GM12878 (cell line): ENCODE data around the gene SSBP3. TPM values are rescaled to one million over a fixed set of nuclear protein-coding genes. Genes with fewer than 3 reads are reported as not detected.

Experiments
- ATAC-seq: fragments of 200-7000 bp; cut with Tn5 transposase; 3 replicates; pipeline ENCODE4 v1.9.1; 2020; ENCODE audit warnings: mild to moderate bottlenecking, moderate library complexity
- BruUV-seq: library from RNA; stranded (reverse); fragments of 400-500 nt; replicated peaks from 2 replicates; lab custom pipeline; 2021; lab: Mats Ljungman, UMichigan
- CTCF ChIA-PET: fragments of 300-600 bp; sonication (Branson Sonifier 250); formaldehyde crosslinking; extraction: SDS; loops from one replicate; lab custom pipeline; 2021; ENCODE audit warnings: inconsistent platforms; lab: Yijun Ruan, JAX
- POLR2A ChIA-PET: fragments of 350-600 bp; formaldehyde crosslinking; extraction: SDS; loops from one replicate; lab custom pipeline; 2021; ENCODE audit warnings: inconsistent platforms; lab: Charles Lee
- RAD21 ChIA-PET: fragments of 300-600 bp; sonication (Branson Sonifier 250); formaldehyde crosslinking; loops from one replicate; lab custom pipeline; 2023; ENCODE audit warnings: antibody characterized with exemption; ENCODE audit not compliant: unreplicated experiment; lab: Charles Lee
- SMC1A ChIA-PET: fragments of 300-600 bp; sonication (Branson Sonifier 250); formaldehyde crosslinking; loops from one replicate; lab custom pipeline; 2023; ENCODE audit not compliant: unreplicated experiment, uncharacterized antibody; lab: Charles Lee
- DNase-seq: peaks from one replicate; pipeline ENCODE4 v3.0.0-alpha.2; 2011; ENCODE audit warnings: low read depth, low spot score
- FAIRE-seq: peaks from 3 replicates; lab custom pipeline; 2011; peaks lifted over from hg19 to GRCh38; lab: Jason Lieb, UNC
- H2AFZ ChIP-seq: 2 replicates; pipeline ENCODE4 v1.6.0; 2011; ENCODE audit warnings: low read depth, low read length, control low read depth; ENCODE audit not compliant: control insufficient read depth
- H3K27ac ChIP-seq: 2 replicates; pipeline ENCODE4 v1.5.1; 2011; ENCODE audit warnings: control low read depth; ENCODE audit not compliant: control insufficient read depth, insufficient read depth
- H3K27me3 ChIP-seq, 2 experiments: replicated peaks in 1 of 2; 2 replicates each; pipeline versions ENCODE4 v1.6.0 to v1.6.1; 2011; ENCODE audit warnings: low read length in 1 of 2; ENCODE audit not compliant: control insufficient read depth in 2 of 2, insufficient read depth in 2 of 2
- H3K36me3 ChIP-seq, 2 experiments: 2 replicates each; pipeline ENCODE4 v1.5.1; 2011; ENCODE audit warnings: low read length in 1 of 2; ENCODE audit not compliant: control insufficient read depth in 2 of 2, insufficient read depth in 2 of 2
- H3K4me1 ChIP-seq: 2 replicates; pipeline ENCODE4 v1.6.1; 2011; ENCODE audit warnings: mild to moderate bottlenecking, low read length, moderate library complexity, mixed read lengths; ENCODE audit not compliant: control insufficient read depth, insufficient read depth
- H3K4me2 ChIP-seq: 2 replicates; pipeline ENCODE4 v1.6.0; 2011; ENCODE audit warnings: control low read depth; ENCODE audit not compliant: control insufficient read depth, insufficient read depth
- H3K4me3 ChIP-seq: fragments of 200-600 bp; sonication (generic); 2 replicates; pipeline ENCODE4 v1.5.1; 2016
- H3K79me2 ChIP-seq: 2 replicates; pipeline ENCODE4 v1.6.0; 2011; ENCODE audit warnings: low read length; ENCODE audit not compliant: control insufficient read depth, insufficient read depth
- H3K9ac ChIP-seq: 2 replicates; pipeline ENCODE4 v1.8.0; 2011; ENCODE audit warnings: low read length, control low read depth, mixed read lengths; ENCODE audit not compliant: control insufficient read depth, insufficient read depth
- H3K9me3 ChIP-seq: replicated peaks from 3 replicates; pipeline ENCODE4 v1.5.1; 2011; ENCODE audit warnings: mild to moderate bottlenecking, low read length; ENCODE audit not compliant: control insufficient read depth, insufficient read depth
- H4K20me1 ChIP-seq: 2 replicates; pipeline ENCODE4 v1.6.0; 2011; ENCODE audit not compliant: control insufficient read depth, insufficient read depth
- ATF2 ChIP-seq: IDR thresholded peaks from 2 replicates; pipeline ENCODE4 v1.6.1; 2012; ENCODE audit warnings: low read length, inconsistent platforms
- MYB ChIP-seq: fragments of 150-350 bp; IDR thresholded peaks from 2 replicates; pipeline ENCODE4 v1.6.1; 2014; ENCODE audit warnings: mild to moderate bottlenecking, low read depth, low read length, borderline replicate concordance
- POLR2A ChIP-seq: IDR thresholded peaks from 2 replicates; pipeline ENCODE4 v1.6.1; 2011; ENCODE audit warnings: low read depth, mild to moderate bottlenecking, low read length
- POLR2AphosphoS2 ChIP-seq: IDR thresholded peaks from 2 replicates; pipeline ENCODE4 v1.6.1; 2011; ENCODE audit warnings: low read depth, mild to moderate bottlenecking, low read length, improper control_type of control experiment, moderate library complexity
- POU2F2 ChIP-seq: IDR thresholded peaks from 3 replicates; pipeline ENCODE4 v1.6.1; 2011; ENCODE audit warnings: low read depth, mild to moderate bottlenecking, low read length, borderline replicate concordance
- RELB ChIP-seq: fragments of 450-650 bp; IDR thresholded peaks from 2 replicates; pipeline ENCODE4 v1.6.1; 2017; ENCODE audit warnings: low read depth, mild to moderate bottlenecking, moderate library complexity
- ZBTB4 ChIP-seq: fragments of 450-650 bp; formaldehyde crosslinking; IDR thresholded peaks from 2 replicates; pipeline ENCODE4 v1.4.0; 2022; ENCODE audit warnings: mild to moderate bottlenecking, moderate library complexity
- WGBS: methylation state at CpG from one replicate; pipeline ENCODE4 v1.1.6; 2016; ENCODE audit warnings: low lambda C conversion rate; ENCODE audit not compliant: insufficient replicate concordance, insufficient coverage; ENCODE audit errors: missing lambda C conversion rate; 5-methylcytosine and 5-hydroxymethylcytosine counted together
- in situ Hi-C: fragments of 300-500 bp; cut with MboI; formaldehyde crosslinking; loops from 9 replicates; pipeline ENCODE4 v1.14.3; 2018; ENCODE audit warnings: mixed read lengths
- intact Hi-C: fragments of 100-400 bp; cut with micrococcal nuclease; formaldehyde crosslinking; loops from one replicate; pipeline ENCODE4 v1.14.2; 2022; ENCODE audit not compliant: unreplicated experiment
- polyA plus RNA-seq, 11 experiments: library from polyadenylated mRNA; depleted of rRNA in 4 of 11; unstranded in 6 of 11; stranded (reverse) in 5 of 11; fragments of >200 nt; fragmentation: Nextera tagmentation in 4 of 11; fragmentation: Illumina TruSeq in 1 of 11; extraction: Ambion mirVana in 4 of 11; extraction: Trizol in 1 of 11; gene quantifications; 1 replicate in 1 of 11; 2 replicates in 10 of 11; pipeline versions ENCODE4 v1.2.1 to v1.2.3, GENCODE V29; 2011 to 2016; ENCODE audit warnings: inconsistent platforms in 2 of 11, missing spikeins in 2 of 11, low read depth in 1 of 11
- total RNA-seq, 4 experiments: library from RNA; depleted of rRNA in 3 of 4; stranded (reverse); fragments of >200 nt in 3 of 4; fragmentation: Illumina TruSeq in 1 of 4; extraction: Trizol in 1 of 4; gene quantifications; 2 replicates each; pipeline versions ENCODE4 v1.2.1 to v1.2.3, GENCODE V29; 2013 to 2021

SSBP3 gene
- total and polyA plus RNA-seq, 10 of the 15 experiments (the other 5 are each of a cell fraction or from before 2014, with no cell fraction given) = 4.1 to 51.7 (median 17.1) TPM

- TF ChIP-seq RELB = no peak
- TF ChIP-seq MYB = no peak
- TF ChIP-seq ZBTB4 (CRISPR knock-in tag) = no peak
- TF ChIP-seq POU2F2 = no peak
- TF ChIP-seq ATF2 = no peak
Measured at GRCh38 chr1:54227891-54228310, 178.3 kb downstream of the SSBP3 start (continued).

- ATAC-seq = no peak
- intact Hi-C loops = no loop called here
- Histone ChIP-seq H3K79me2 (no peaks in the 10 kb centered on the region), H2AFZ (no peak overlapping the region), H3K36me3 (peaks cover 2 to 3% of the 10 kb centered on the region in 2 experiments; a peak in 3 of 4 replicates), H3K4me1 (no peaks in the 10 kb centered on the region), H3K27ac (no peak overlapping the region), H3K9ac (no peak overlapping the region), H3K9me3 (no peaks in the 10 kb centered on the region), H4K20me1 (no peaks in the 10 kb centered on the region), H3K27me3 (no peaks in the 10 kb centered on the region), H3K4me2 (no peak overlapping the region), H3K4me3 (no peak overlapping the region)
- no TSS peak for BruUV-seq
- CTCF ChIA-PET = no interaction called here
- SMC1A ChIA-PET = no interaction called here
- no peak for DNase-seq
- FAIRE-seq = no peak
- 83% methylated on average over 8 of the region's 8 CpGs for WGBS
- in situ Hi-C loops = no loop called here
- TF ChIP-seq POLR2A (peak; percentile 15; the same call in 1 of the 2 replicates), POLR2AphosphoS2 (no peak)
- POLR2A ChIA-PET = no interaction called here
- RAD21 ChIA-PET = no interaction called here
Measured at GRCh38 chr1:54227091-54227602, 179.0 kb downstream of the SSBP3 start.
